Measurements from ENCODE around the gene ITPRIP.

Gene ITPRIP

DNA sequence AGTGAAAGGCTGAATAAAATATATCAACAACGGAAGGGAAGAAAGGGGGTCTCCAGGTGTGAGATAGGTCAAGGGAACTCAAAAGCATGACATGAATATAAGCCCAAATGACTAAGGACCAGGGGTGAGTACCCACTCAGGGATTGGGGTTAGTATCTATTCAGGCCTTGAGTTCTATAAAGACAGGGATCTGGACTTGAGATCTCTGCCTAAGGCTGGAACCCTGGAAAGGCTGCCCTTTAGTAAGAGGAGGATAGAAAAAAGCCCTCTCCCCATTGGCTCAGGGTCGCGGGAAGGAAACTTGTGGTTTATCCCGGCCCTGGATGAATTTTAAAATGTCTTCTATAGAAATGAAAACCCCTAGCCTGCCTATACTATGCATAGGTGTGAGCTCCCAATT is 2.4 kb upstream of the ITPRIP start:
- DNase-seq (ENCODE audit: low spot score) = no peak

DNA sequence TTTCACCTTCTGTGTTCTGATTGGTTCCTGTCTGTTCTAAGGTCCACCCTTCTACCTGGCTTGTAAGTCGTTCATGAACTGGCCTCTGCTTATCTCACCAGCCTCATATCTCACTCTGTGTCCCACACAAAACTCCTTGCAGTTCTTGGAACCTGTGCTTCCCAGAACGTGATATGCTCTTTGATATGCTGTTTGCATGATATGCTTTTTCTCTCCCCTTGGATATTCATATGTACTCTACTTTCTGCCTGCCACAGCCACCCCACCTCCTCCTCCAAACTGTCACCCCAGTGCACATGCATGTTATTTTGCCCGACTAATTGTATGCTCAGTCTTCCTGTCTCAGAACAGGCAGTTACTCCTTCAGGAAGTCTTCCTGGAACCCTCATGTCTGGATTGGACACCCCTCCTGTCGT is 1.9 kb upstream of the ITPRIP start:
- no peak for DNase-seq (ENCODE audit: low spot score)

GRCh38 chr10:104339469-104340110 is 1.3 kb upstream of the ITPRIP start:
- DNase-seq (ENCODE audit: low spot score) = no peak

GRCh38 chr10:104337521-104337984 is 712 bp downstream of the ITPRIP start:
- DNase-seq (ENCODE audit: low spot score) = no peak

- DNase-seq (ENCODE audit: low spot score) = no peak
These were observed 1.3 kb downstream of the ITPRIP start for GRCh38 chr10:104336821-104337467.

- DNase-seq (ENCODE audit: low spot score) = no peak
These were observed 3.2 kb downstream of the ITPRIP start for GRCh38 chr10:104334965-104335650.

DNA sequence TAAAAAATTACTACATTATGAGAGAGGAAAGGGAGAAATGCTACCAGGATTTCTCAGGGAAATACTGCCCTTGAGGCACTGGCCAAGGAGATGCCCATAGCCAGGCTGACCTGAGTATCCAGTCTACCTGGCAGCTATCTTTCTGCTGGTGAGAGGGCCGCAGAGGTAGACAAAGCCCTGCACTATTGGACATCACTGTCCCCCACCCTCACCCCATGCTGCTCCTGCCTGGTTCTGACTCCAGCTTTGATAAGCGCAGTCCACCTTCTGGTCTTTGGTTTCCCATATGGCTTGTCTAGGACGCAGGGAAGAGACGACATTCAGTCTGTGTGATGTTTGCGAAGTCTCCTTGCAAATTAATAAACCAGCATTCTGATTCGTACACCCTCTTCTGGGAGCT is 3.7 kb downstream of the ITPRIP start:
- no peak for DNase-seq (ENCODE audit: low spot score)

GRCh38 chr10:104333728-104334373 is 4.4 kb downstream of the ITPRIP start:
- DNase-seq (ENCODE audit: low spot score) = no peak

GRCh38 chr10:104333032-104333727 is 5.1 kb downstream of the ITPRIP start:
- DNase-seq (ENCODE audit: low spot score) = no peak

GRCh38 chr10:104332243-104333031 is 5.8 kb downstream of the ITPRIP start:
- no peak for DNase-seq (ENCODE audit: low spot score)

DNA sequence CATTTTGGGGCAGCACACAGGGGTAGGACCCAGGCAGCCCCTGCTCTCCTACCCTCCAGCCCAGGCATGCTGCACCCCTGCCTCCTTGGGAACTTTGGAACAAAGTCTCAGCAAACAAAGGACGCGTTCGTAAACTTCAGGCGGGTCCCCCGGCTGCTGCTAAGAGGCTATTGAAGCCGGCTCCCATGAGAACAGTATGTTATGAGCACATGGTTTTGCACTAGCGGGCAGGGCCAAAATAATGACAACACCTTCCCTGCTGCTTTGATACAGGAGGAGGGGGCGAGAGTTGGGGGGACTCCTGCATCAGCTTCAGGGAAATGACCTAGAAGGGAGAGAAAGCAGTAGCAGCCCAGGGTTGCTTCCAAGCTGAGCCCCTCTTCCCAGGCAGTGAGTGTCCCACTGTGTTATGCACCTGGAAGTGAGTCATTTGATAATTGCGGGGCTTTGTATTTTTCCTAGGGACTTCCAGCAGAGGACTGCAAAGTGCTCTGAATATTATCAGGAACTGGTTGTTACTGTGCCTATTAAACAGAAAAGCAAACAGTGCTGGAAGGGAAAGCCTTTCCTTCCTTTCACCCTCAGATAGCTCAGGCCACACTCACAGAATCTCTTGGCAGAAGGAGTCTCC is 6.9 kb downstream of the ITPRIP start:
- no peak for DNase-seq (ENCODE audit: low spot score)

DNA sequence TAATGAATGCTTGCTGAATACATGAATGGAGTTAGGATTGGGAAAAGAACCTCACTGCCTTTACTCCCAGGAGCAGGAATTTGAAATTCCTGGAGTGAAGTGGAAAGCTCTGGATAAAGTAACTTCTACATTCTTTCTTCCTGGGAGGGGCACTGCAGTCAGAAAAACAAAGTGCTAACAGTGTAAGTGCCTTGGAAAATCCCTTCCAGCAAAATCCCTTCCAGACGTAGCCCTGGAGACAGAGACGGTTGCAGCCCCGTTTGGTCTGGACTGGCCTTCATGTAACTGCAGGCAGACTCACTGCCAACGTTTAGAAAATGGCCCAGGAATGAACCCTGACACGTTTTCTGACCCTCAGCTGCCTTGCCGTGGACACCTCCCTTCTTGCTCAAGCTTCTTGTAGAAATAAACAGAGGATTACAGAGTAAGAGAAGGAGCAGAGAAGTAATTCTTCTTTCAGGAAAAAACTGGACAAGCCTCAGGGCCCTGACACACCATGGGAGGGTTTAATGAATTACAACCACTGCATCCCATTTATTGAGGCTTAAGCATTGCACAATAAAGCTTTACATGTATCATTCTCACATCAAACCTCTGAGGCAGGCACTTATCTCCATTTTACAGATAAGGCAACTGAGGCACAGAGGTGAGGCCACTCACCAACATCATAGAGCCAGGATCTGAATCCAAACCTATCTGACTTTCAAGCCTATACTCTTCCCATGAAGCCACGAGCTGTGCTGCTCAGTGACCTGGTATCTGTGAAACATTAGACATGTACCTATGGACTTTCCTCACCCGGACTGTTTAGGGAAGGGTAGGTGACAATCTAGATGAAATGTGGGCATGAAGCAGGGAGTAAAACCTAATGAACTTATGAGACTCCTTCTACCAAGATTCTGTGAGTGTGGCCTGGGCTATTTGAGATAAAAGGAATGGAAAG is 7.8 kb downstream of the ITPRIP start:
- no peak for DNase-seq (ENCODE audit: low spot score)

DNA sequence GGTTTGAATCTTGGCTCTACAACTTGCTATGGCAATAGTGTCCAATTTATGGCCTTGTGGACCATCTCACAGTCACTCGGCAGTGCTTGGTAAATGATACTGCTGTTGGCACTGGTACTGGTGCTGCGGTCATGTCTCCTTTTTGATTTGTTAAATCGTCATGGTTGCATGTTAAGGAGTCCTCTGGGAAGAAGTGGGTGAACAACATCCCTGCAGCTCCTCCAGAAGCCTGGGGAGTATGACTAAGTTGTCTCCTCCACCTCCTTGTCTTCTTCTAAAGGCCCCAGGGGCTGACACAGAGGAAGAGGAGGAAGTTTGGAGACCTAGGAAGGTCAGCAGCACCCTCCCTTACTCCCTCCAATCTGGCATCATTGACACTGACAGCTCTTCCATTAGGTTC is 8.5 kb downstream of the ITPRIP start:
- no peak for DNase-seq (ENCODE audit: low spot score)

GRCh38 chr10:104328896-104329710 is 9.2 kb downstream of the ITPRIP start:
- DNase-seq (ENCODE audit: low spot score) = no peak

- DNase-seq (ENCODE audit: low spot score) = no peak
These were observed 9.7 kb downstream of the ITPRIP start for GRCh38 chr10:104328646-104328895.

DNA sequence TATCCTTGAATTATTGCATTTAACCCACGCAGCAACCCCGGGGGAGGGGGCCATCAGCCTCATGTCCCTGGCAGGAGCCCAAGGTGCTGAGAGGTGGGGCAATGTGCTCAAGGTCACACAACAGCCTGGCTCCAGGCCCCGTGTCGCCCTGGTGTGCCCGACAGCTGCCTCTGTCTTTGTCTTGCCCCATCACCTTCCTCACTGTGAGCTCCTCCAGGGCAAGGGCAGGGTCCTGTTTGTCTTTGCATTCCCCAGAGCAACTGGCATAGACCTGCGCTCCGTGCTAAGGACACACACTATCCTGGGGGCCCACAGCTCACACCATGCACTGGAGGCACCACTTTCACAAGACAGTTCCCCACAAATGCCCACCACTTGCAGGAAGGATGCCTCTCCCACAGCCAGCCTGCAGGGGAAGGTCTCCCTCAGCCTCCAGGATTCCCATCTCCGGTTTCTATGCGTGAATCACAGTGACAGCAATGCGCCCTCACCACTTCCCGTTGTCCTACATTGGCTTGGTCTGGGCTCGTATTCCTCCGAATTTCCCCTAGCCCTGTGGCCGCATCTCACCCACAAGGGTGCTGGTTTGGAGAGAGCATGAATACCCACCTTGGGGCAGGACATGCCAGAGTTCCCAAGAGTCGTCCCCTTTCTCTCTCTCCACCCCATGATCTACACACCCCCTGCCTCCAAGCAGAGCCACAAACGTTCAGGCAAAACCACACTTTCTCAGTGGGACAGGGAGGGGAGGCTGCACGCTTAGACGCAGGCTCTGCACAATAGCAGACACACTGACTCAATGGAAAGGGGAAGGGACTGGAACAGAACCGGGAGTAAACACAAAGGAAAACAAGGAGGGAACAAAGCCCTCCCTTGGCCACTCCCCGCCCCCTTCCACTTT is 10.3 kb downstream of the ITPRIP start:
- no peak for DNase-seq (ENCODE audit: low spot score)

DNA sequence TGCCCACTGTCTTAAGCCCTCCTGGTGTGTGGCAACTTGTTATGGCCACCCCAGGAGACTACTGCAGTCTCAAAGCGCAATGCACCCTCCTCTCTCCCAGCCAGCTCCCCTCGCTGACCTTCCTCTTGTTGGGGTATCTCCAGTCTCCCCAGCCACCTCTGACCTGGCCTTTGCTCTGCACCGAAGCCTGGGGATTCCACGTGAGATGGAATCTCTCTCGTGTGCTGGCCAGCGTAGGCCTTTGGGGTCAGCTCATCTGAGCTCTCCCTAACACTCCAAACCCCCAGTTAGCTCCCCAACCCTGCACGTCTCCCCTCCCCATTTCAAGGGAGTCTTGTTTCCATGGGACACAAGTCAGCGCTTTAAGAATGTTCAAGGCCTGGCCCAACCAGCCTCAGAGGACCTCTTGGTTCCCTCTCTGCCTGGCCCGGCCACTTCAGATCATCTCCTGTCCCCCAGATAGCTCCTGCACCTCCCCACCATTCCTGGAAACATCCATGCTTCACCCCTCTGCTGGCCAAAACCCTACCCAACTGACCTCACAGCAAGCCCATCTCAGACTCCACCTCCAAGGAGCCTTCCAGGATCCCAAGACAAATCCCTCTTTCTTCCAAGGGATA is 11.2 kb downstream of the ITPRIP start:
- no peak for DNase-seq (ENCODE audit: low spot score)
